NCI-H82 (cell line): ENCODE measurements around the gene CACNA1S.
A peak's percentile ranks its signal among the peaks of the same experiment; 100 is the strongest.

ENCODE experiments used
- DNase-seq: peaks from one replicate; lab custom pipeline; 2025; lab: John Stamatoyannopoulos, UW

The CACNA1S gene

DNA sequence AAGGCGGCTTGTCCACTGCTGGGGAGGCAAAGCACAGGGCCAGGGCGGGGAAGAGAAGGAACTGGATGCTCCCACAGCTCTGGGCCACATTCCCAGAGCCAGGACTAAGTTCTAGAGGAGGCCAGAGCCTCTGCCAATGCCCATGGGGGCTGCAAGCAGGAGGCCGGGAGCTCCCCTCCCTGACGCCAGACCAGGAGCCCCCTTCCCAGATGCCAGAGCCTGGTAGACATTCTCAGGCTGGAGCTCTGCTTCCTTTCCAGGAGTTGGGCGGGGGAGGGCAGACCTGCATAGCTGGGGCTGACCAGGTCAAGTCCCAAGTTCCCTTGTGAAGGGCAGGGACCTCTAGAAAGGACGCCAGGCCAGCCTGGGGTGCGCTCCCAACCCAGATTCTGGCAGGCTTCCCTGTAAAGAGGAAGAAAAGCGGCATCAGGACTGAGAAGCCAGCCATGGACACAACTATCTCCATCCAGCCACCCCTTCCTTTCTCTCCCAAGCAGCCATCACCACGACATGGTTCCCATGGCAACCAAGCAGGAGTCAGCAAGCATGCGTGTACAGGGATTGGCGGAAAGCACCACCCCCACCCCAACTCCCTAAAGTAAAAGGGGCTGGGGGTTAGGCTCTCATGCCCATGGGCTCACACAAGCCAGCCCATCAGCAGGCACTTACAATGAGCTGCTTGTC lies 102.1 kb downstream of the CACNA1S start:
- DNase-seq, result peak; percentile 46

DNA sequence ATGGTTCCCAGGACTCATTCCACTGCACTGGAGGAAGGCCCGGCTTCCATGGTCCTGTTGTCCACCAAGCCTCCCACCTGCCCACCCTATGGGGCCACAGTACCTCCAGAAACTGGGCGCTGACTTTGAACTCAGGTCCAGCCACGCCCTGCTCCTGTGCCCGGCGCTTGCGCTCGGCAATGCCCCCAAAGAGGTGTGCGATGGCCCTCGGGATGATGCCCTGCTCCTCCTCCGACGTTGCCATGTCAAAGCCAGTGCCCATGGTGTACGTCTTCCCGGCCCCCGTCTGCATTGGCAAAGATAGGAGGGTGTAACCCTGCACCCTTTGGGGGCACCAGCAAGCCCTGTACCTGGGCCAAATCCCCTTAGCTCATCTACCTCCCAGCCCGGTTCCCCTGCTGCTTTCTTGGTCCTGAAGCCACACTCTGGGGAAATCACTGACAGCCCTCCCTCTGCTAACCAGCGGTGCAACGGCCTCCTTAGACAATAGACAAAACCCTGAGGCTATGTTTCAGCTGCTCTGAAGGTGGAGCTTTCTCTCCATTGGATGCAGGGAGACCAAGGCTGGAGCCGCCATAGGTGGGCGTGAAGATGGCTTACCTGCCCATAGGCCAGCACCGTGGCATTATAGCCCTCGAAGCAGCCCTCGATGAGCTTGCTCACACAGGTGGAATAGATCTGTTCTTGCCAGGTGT lies 103.4 kb downstream of the CACNA1S start:
- DNase-seq, result no peak

- DNase-seq, result no peak
Measured at GRCh38 chr1:201007481-201007880, 104.7 kb downstream of the CACNA1S start.

GRCh38 chr1:201006450-201006849 lies 105.8 kb downstream of the CACNA1S start:
- no peak for DNase-seq

GRCh38 chr1:201004732-201005131 lies 107.5 kb downstream of the CACNA1S start:
- no peak for DNase-seq

- no peak for DNase-seq
Measured at GRCh38 chr1:201004154-201004553, 108.1 kb downstream of the CACNA1S start.

DNA sequence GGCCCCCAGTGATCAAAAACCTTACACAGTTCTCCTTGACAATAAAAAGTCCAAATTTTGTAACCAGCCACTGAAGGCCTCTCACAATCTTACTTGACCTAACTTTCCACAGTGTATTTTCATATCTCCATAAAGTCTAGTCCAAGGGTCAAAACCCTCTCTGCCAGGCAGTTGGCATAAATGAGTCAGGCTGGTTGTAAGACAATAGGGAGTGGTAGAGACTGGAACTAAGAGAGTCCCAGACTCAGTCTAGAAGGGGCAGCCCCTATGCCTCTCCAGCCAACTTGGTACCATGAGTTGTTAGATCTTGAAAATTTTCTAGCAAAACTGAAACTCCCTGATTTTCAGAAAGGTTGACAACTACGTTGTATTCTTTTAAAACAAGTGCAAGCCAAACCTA lies 109.7 kb downstream of the CACNA1S start:
- DNase-seq, result no peak

- DNase-seq, result no peak
Measured at GRCh38 chr1:201001962-201002361, 110.3 kb downstream of the CACNA1S start.

GRCh38 chr1:201000391-201000790 lies 111.8 kb downstream of the CACNA1S start:
- DNase-seq, result no peak

GRCh38 chr1:200999667-201000066 lies 112.6 kb downstream of the CACNA1S start:
- no peak for DNase-seq

GRCh38 chr1:200998323-200998722 lies 113.9 kb downstream of the CACNA1S start:
- DNase-seq, result no peak

GRCh38 chr1:200992382-200993048 lies 119.7 kb downstream of the CACNA1S start:
- DNase-seq, result peak; percentile 87

GRCh38 chr1:200991097-200991614 lies 121.1 kb downstream of the CACNA1S start:
- no peak for DNase-seq

- DNase-seq, result no peak
Measured at GRCh38 chr1:200990114-200990513, 122.1 kb downstream of the CACNA1S start.
